OCI-LY3 (cell line): ENCODE measurements around the gene TCF12.

Experiments used
- H2AFZ ChIP-seq: fragments of 200-600, 300-600 bp; shearing (Covaris generic); 2 replicates; pipeline ENCODE4 v1.6.0; 2014; ENCODE audit warnings: antibody characterized with exemption, low read depth, low read length
- H3K27ac ChIP-seq: fragments of 200-600, 300-600 bp; sonication (generic); 2 replicates; pipeline ENCODE4 v1.5.1; 2014; ENCODE audit warnings: mild to moderate bottlenecking, low read length, moderate library complexity, mixed read lengths
- H3K27me3 ChIP-seq: fragments of 200-600, 300-600 bp; sonication (generic); 2 replicates; pipeline ENCODE4 v1.6.1; 2014; ENCODE audit warnings: low read depth, low read length, mixed read lengths
- H3K36me3 ChIP-seq: fragments of 200-600, 300-600 bp; sonication (generic); replicated peaks from 2 replicates; pipeline ENCODE3; 2014; ENCODE audit warnings: low read depth, low read length, mixed read lengths
- H3K4me1 ChIP-seq: fragments of 300-600, 200-600 bp; sonication (generic); 2 replicates; pipeline ENCODE4 v1.6.1; 2014; ENCODE audit warnings: low read length, mixed read lengths
- H3K4me2 ChIP-seq: fragments of 200-600, 300-600 bp; sonication (generic); 2 replicates; pipeline ENCODE4 v1.6.1; 2014; ENCODE audit warnings: low read length, mixed read lengths
- H3K4me3 ChIP-seq: fragments of 300-600, 200-600 bp; sonication (generic); 2 replicates; pipeline ENCODE4 v1.5.1; 2014; ENCODE audit warnings: antibody characterized with exemption, mild to moderate bottlenecking, low read length, moderate library complexity
- H3K79me2 ChIP-seq: fragments of 300-600, 200-600 bp; shearing (Covaris generic); 2 replicates; pipeline ENCODE4 v1.6.1; 2014; ENCODE audit warnings: mild to moderate bottlenecking, low read length, mixed read lengths
- H3K9ac ChIP-seq: fragments of 300-600, 200-600 bp; shearing (Covaris generic); 2 replicates; pipeline ENCODE4 v1.6.0; 2014; ENCODE audit warnings: mild to moderate bottlenecking, low read length, moderate library complexity
- H3K9me3 ChIP-seq: fragments of 200-600, 300-600 bp; shearing (Covaris generic); 2 replicates; pipeline ENCODE4 v1.6.1; 2014; ENCODE audit warnings: low read length, mixed read lengths; ENCODE audit not compliant: insufficient read depth
- H4K20me1 ChIP-seq: fragments of 200-600, 300-600 bp; sonication (generic); 2 replicates; pipeline ENCODE4 v1.6.1; 2016; ENCODE audit warnings: low read length, mixed read lengths; ENCODE audit not compliant: insufficient read depth
- EZH2phosphoT487 ChIP-seq: fragments of 200-600 bp; shearing (Covaris generic); IDR thresholded peaks from 2 replicates; pipeline ENCODE4 v1.6.1; 2018; ENCODE audit warnings: antibody characterized with exemption, mixed run types, low read depth
- TF ChIP-seq, protein P1 (sequence below): fragments of 200-600, 300-600 bp; sonication (generic); IDR thresholded peaks from 2 replicates; pipeline ENCODE4 v1.5.1; 2014; ENCODE audit warnings: antibody characterized with exemption, low read length, low read depth

Gene TCF12

DNA sequence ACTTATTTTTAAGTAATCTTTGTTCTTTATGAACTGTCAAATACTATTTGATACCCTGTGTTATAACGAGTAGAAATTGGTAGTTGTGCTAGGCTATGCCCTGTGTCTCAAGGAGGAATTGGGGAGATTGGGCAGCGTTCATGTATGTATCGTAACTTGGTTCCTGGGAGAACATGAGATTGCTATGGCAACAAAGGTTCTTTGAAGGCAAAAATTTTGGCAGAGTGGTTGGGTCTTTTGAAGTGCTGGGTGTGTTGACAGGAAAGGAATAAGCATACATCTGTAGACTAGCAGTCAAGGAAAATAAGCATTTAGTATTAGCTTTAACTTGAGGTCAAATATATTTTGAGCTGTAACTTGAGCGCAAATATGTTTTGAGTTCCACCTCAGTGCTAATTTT lies 45.3 kb downstream of the TCF12 start:
- H3K36me3 ChIP-seq: no peaks in the 10 kb centered on the region
- no peak overlapping the region for H3K9ac ChIP-seq
- no peak overlapping the region for H3K4me3 ChIP-seq
- no peaks in the 10 kb centered on the region for H3K9me3 ChIP-seq
- no peak overlapping the region for H3K4me2 ChIP-seq
- no peak overlapping the region for H2AFZ ChIP-seq
- TF ChIP-seq, protein P1, sequence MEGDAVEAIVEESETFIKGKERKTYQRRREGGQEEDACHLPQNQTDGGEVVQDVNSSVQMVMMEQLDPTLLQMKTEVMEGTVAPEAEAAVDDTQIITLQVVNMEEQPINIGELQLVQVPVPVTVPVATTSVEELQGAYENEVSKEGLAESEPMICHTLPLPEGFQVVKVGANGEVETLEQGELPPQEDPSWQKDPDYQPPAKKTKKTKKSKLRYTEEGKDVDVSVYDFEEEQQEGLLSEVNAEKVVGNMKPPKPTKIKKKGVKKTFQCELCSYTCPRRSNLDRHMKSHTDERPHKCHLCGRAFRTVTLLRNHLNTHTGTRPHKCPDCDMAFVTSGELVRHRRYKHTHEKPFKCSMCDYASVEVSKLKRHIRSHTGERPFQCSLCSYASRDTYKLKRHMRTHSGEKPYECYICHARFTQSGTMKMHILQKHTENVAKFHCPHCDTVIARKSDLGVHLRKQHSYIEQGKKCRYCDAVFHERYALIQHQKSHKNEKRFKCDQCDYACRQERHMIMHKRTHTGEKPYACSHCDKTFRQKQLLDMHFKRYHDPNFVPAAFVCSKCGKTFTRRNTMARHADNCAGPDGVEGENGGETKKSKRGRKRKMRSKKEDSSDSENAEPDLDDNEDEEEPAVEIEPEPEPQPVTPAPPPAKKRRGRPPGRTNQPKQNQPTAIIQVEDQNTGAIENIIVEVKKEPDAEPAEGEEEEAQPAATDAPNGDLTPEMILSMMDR: no peak
- TF ChIP-seq EZH2phosphoT487: no peak
- H3K27ac ChIP-seq: no peak overlapping the region
- H3K4me1 ChIP-seq: peaks cover 14% of the 10 kb centered on the region
- peaks cover 26% of the 10 kb centered on the region; the same call in 1 of the 2 replicates for H4K20me1 ChIP-seq
- H3K79me2 ChIP-seq: peaks cover 80% of the 10 kb centered on the region
- no peaks in the 10 kb centered on the region for H3K27me3 ChIP-seq

DNA sequence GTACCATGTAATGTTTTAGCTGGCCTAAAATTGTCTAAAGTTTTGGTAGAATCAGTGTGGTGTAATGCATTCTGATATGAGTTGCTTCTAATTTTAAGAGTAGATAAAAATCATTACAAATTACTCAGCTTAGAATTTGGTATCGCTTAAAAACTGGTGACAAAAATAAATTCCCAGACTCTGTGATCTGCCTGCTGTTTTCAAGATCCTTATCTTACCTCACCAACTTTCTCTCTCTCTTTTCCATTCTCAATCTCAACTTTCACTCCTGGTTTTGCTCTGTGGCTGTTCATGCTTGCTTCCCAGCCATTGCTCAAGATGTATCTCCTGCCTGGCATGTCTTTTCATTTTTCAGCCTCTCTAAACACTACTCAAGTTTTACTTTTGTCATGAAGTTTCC lies 45.7 kb downstream of the TCF12 start:
- Histone ChIP-seq H3K4me2 (no peak overlapping the region), H3K36me3 (no peaks in the 10 kb centered on the region), H3K9ac (no peak overlapping the region), H3K9me3 (no peaks in the 10 kb centered on the region), H3K27ac (no peak overlapping the region), H2AFZ (no peak overlapping the region), H3K79me2 (peaks cover 80% of the 10 kb centered on the region), H3K27me3 (no peaks in the 10 kb centered on the region), H3K4me1 (peaks cover 14% of the 10 kb centered on the region), H4K20me1 (peaks cover 28% of the 10 kb centered on the region; the same call in 1 of the 2 replicates), H3K4me3 (no peak overlapping the region)
- no peak for TF ChIP-seq EZH2phosphoT487
- TF ChIP-seq, protein P1: no peak

DNA sequence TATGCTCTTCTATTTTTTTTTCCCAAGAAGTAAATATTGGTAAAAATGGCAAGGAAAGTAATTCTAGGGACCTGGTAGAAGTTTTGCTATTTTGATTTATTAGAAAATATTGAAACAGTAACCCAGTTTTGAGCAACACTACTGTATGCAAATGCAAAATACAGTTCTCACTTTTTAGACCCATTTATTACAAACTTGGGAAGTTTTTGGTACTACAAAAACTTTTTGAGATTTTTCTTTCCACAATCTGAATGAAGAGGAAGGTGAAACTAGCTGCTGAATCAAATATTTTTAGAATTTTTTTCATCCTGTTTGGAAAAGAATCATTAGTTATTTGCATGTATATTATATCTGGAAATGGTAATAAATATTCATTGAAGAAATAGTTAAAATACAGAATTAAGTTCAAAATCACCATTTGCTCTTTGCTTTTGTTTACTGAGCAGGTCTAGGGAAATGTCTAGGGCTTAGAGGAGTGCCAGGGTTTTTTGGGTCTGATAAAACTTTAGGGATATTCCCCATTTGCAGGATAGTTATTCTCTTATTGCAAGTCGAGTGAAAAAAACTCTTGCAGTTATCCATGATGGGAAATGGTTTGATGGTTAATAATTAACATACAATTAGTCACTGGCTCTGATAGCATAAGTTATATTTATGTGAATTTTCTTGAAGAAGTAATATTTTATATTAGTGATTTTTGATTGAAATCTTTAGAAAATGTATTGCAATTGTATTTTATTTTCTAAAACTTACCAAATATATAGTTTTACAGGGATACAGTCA lies 47.0 kb downstream of the TCF12 start:
- H3K4me1 ChIP-seq: peaks cover 6% of the 10 kb centered on the region; the same call in 1 of the 2 replicates
- TF ChIP-seq, protein P1: no peak
- no peak for TF ChIP-seq EZH2phosphoT487
- no peaks in the 10 kb centered on the region for H3K27me3 ChIP-seq
- no peak overlapping the region for H3K4me2 ChIP-seq
- no peaks in the 10 kb centered on the region for H3K9me3 ChIP-seq
- peaks cover 79% of the 10 kb centered on the region for H3K79me2 ChIP-seq
- no peaks in the 10 kb centered on the region for H3K36me3 ChIP-seq
- peaks cover 32% of the 10 kb centered on the region for H4K20me1 ChIP-seq
- no peak overlapping the region for H2AFZ ChIP-seq
- H3K4me3 ChIP-seq: no peak overlapping the region
- H3K27ac ChIP-seq: no peak overlapping the region
- H3K9ac ChIP-seq: no peak overlapping the region

- no peak for TF ChIP-seq EZH2phosphoT487
- TF ChIP-seq, protein P1: no peak
- peaks cover 48% of the 10 kb centered on the region for H4K20me1 ChIP-seq
- H3K79me2 ChIP-seq: peaks cover 74% of the 10 kb centered on the region
These were observed 48.9 kb downstream of the TCF12 start for GRCh38 chr15:56967336-56967735.

More at GRCh38 chr15:56967336-56967735, 48.9 kb downstream of the TCF12 start:
- H3K9ac ChIP-seq: no peak overlapping the region
- no peaks in the 10 kb centered on the region for H3K36me3 ChIP-seq
- peaks cover 18% of the 10 kb centered on the region for H3K4me1 ChIP-seq
- no peak overlapping the region for H3K4me2 ChIP-seq
- H3K27me3 ChIP-seq: no peaks in the 10 kb centered on the region
- no peak overlapping the region for H3K4me3 ChIP-seq
- no peak overlapping the region for H3K27ac ChIP-seq
- H3K9me3 ChIP-seq: no peaks in the 10 kb centered on the region
- no peak overlapping the region for H2AFZ ChIP-seq
